RWPE2 (cell line): ENCODE data around the gene ERBIN.
"Not testable (repeated sequence)": the region's sequence is repeated elsewhere in the genome, so short reads cannot be mapped to it uniquely, and the experiment has no call there.

ENCODE experiments used
- ATAC-seq: fragments of 200-7000 bp; cut with Tn5 transposase; 3 replicates; pipeline ENCODE4 v1.9.1; 2021; ENCODE audit warnings: low read depth
- DNase-seq: peaks from one replicate; pipeline ENCODE4 v3.0.0-alpha.2; 2020; ENCODE audit warnings: low spot score
- H3K27ac ChIP-seq: fragments of 450-650 bp; 2 replicates; pipeline ENCODE4 v1.5.1; 2017; ENCODE audit warnings: mild to moderate bottlenecking; ENCODE audit not compliant: poor library complexity, severe bottlenecking
- H3K27me3 ChIP-seq: fragments of 250-450 bp; sonication (Bioruptor Pico); 2 replicates; pipeline ENCODE4 v1.5.1; 2021; ENCODE audit warnings: mild to moderate bottlenecking, moderate library complexity; ENCODE audit not compliant: insufficient read depth, poor library complexity, severe bottlenecking
- H3K36me3 ChIP-seq: fragments of 250-450 bp; sonication (Bioruptor Pico); 2 replicates; pipeline ENCODE4 v1.5.1; 2020; ENCODE audit warnings: low read depth, mild to moderate bottlenecking, moderate library complexity
- H3K4me1 ChIP-seq: fragments of 250-450 bp; sonication (Bioruptor Pico); 2 replicates; pipeline ENCODE4 v1.5.1; 2021; ENCODE audit warnings: mild to moderate bottlenecking, moderate library complexity; ENCODE audit not compliant: insufficient read depth, poor library complexity, severe bottlenecking
- H3K4me3 ChIP-seq: fragments of 250-450 bp; sonication (Bioruptor Pico); 2 replicates; pipeline ENCODE4 v1.5.1; 2021; ENCODE audit warnings: mild to moderate bottlenecking, moderate library complexity; ENCODE audit not compliant: severe bottlenecking
- H3K9me3 ChIP-seq: fragments of 250-450 bp; sonication (Bioruptor Pico); 2 replicates; pipeline ENCODE4 v1.5.1; 2021; ENCODE audit warnings: mild to moderate bottlenecking, moderate library complexity; ENCODE audit not compliant: severe bottlenecking
- TF ChIP-seq, protein P1 (sequence below): fragments of 450-650 bp; IDR thresholded peaks from one replicate; pipeline ENCODE4 v1.5.1; 2017; ENCODE audit warnings: mild to moderate bottlenecking, moderate library complexity; ENCODE audit not compliant: poor library complexity, severe bottlenecking

ERBIN gene

DNA sequence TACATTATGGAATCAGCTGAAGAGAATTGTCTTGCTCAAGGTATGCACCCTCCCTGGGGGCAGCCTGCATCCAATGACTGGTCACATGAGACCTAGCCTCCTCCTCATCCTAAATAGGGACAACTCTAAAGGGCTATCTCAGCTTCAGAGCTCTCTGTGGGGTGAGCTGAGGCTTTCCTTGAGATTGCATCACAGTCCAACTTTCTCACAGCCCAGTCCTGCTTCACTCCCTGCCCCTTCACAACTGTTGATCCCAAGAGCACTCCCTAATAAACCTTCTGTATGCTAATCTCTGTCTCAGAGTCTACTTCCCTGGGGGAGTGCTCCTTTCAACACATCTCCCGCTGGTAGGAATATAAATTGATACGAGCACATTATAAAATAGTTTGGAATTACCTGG is 44.1 kb upstream of the ERBIN start:
- TF ChIP-seq, protein P1, sequence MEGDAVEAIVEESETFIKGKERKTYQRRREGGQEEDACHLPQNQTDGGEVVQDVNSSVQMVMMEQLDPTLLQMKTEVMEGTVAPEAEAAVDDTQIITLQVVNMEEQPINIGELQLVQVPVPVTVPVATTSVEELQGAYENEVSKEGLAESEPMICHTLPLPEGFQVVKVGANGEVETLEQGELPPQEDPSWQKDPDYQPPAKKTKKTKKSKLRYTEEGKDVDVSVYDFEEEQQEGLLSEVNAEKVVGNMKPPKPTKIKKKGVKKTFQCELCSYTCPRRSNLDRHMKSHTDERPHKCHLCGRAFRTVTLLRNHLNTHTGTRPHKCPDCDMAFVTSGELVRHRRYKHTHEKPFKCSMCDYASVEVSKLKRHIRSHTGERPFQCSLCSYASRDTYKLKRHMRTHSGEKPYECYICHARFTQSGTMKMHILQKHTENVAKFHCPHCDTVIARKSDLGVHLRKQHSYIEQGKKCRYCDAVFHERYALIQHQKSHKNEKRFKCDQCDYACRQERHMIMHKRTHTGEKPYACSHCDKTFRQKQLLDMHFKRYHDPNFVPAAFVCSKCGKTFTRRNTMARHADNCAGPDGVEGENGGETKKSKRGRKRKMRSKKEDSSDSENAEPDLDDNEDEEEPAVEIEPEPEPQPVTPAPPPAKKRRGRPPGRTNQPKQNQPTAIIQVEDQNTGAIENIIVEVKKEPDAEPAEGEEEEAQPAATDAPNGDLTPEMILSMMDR: no peak
- no peak for ATAC-seq
- Histone ChIP-seq H3K9me3 (no peaks in the 10 kb centered on the region), H3K27ac (no peak overlapping the region), H3K4me3 (no peak overlapping the region), H3K36me3 (no peaks in the 10 kb centered on the region), H3K27me3 (no peaks in the 10 kb centered on the region), H3K4me1 (peaks cover 14% of the 10 kb centered on the region)
- DNase-seq: no peak

DNA sequence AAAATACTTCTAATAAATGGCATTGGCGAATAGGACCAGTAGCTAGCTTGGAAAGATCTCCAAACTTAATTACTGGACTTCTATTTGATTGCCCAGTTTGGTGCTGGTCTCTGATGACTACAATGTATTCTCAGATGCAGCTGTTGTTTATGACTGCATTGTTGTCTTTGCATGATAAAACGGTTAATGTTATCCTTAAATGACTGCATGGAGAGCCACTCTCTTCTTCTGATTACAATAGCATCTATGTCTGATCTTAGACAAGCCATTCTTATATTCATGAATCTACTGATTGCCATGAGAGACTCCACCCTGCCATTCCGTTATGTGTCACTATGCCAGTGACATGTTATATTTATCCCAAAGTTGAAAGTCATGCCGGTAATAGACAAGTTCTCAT is 42.9 kb upstream of the ERBIN start:
- Histone ChIP-seq H3K36me3 (no peaks in the 10 kb centered on the region), H3K27me3 (no peaks in the 10 kb centered on the region), H3K4me3 (no peak overlapping the region), H3K27ac (no peak overlapping the region), H3K9me3 (no peaks in the 10 kb centered on the region), H3K4me1 (peaks cover 14% of the 10 kb centered on the region)
- DNase-seq: no peak
- TF ChIP-seq, protein P1: no peak
- ATAC-seq: no peak

- Histone ChIP-seq H3K4me1 (peaks cover 5% of the 10 kb centered on the region), H3K9me3 (no peaks in the 10 kb centered on the region), H3K36me3 (no peaks in the 10 kb centered on the region), H3K4me3 (no peak overlapping the region), H3K27me3 (no peaks in the 10 kb centered on the region), H3K27ac (peak overlapping the region; percentile 8)
- TF ChIP-seq, protein P1: no peak
- DNase-seq (no peak), ATAC-seq (no peak)
Observed at GRCh38 chr5:65886387-65886786, 40.0 kb upstream of the ERBIN start.

DNA sequence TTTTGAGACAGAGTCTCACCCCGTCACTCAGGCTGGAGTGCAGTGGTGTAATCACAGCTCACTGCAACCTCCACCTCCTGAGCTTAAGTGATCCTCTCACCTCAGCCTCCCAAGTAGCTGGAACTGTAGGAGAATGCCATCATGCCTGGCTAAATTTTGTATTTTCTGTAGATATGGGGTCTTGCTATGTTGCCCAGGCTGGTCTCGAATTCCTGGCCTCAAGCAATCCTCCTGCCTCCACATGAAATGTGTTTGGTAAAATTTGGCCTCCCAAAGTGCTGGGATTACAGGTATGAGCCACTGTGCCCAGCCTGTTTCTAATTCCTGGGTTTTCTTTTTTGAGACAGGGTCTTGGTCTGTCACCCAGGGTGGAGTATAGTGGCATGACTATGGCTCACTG is 34.4 kb upstream of the ERBIN start:
- not testable (repeated sequence) for H3K4me1 ChIP-seq, ATAC-seq, H3K27me3 ChIP-seq, H3K9me3 ChIP-seq, DNase-seq, H3K27ac ChIP-seq, H3K4me3 ChIP-seq, H3K36me3 ChIP-seq

DNA sequence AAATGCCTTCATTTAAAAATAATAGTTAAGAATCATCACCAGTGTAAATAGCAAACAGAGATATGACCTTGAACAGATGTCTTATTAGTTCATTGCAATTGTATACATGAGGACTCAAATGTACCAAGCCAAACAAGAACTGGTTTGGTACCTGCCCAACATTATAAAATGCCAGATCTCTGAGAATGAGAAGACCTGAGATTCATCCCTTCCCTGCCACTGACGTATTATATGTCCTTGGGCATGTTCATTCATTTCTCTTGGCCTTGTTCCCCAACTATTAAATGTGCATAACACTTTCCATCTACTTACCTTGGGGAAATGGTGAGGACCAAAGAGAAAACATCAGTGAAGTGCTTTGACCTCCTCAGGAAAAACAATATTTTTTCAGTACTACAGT is 33.6 kb upstream of the ERBIN start:
- Histone ChIP-seq H3K27ac (no peak overlapping the region), H3K4me1 (no peaks in the 10 kb centered on the region), H3K27me3 (no peaks in the 10 kb centered on the region), H3K36me3 (no peaks in the 10 kb centered on the region), H3K4me3 (no peak overlapping the region), H3K9me3 (no peaks in the 10 kb centered on the region)
- DNase-seq: no peak
- ATAC-seq: no peak
- TF ChIP-seq, protein P1: no peak
